Right forelimb (tissue), 1 donor: ENCODE results near the gene USF2.

Experiments
- DNase-seq: peaks from one replicate; pipeline ENCODE4 v3.0.0-alpha.2; 2018

Gene USF2

DNA sequence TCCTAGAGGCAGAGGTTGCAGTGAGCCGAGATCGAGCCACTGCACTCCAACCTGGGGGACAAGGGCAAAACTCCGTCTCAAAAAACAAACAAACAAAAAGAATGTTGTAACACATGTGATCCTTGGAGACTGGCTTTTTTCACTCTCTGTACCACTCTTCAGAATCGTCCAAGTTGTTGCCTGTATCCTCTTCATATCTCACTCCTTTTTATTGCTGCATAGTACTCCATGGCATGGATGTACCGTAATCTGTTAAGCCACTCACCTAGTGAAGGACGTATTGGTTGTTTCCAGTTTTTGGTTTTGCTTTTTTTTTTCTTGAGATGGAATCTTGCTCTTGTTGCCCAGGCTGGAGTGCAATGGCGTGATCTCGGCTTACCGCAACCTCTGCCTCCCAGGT is 53.3 kb downstream of the USF2 start:
- no peak for DNase-seq

GRCh38 chr19:35327642-35328041 is 58.9 kb downstream of the USF2 start:
- no peak for DNase-seq

- DNase-seq = no peak
Observed at GRCh38 chr19:35328851-35329285, 60.1 kb downstream of the USF2 start, which contains the start of gene CD22. Gene CD22, plus strand, starts transcription at chr19:35329187. Its CDS starts 2,854 bp downstream, at chr19:35332041.

DNA sequence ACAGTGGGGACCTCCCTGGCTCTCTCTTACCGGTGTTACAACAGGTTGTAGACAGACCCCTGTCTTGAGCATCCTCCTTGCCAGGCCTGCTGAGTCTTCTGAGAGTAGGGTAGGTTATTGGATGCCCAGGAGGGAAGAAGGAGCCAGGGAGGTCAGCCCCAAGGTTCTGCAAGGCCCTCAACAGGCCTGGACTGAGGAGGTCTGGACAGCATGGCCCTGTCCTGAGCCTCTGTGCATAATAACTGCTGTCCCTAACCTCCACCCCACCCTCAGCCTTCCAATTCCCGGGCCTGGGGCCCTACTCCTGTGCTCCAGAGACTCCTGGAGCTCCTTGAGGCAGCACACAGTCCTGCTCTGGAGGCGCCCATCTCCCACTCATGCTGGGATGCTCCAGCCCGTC is 60.6 kb downstream of the USF2 start:
- no peak for DNase-seq
